K562 (cell line): ENCODE data around the gene DPP4. TPM values are rescaled to one million over a fixed set of nuclear protein-coding genes. Genes with fewer than 3 reads are reported as not detected.

Source experiments
- ATAC-seq: fragments of 200-7000 bp; cut with Tn5 transposase; 3 replicates; pipeline ENCODE4 v1.9.1; 2020; ENCODE audit warnings: moderate library complexity
- BruUV-seq: library from RNA; stranded (reverse); fragments of 400-500 nt; replicated peaks from 2 replicates; lab custom pipeline; 2021; lab: Mats Ljungman, UMichigan
- CTCF ChIA-PET: fragments of 300-600 bp; formaldehyde crosslinking; extraction: SDS; loops from one replicate; lab custom pipeline; 2021; ENCODE audit warnings: low intra/inter-chr PET ratio; lab: Yijun Ruan, JAX
- POLR2A ChIA-PET: fragments of 300-600, 350-650 bp; sonication (Branson Sonifier 250); formaldehyde crosslinking; extraction: SDS; loops from one replicate; lab custom pipeline; 2021; ENCODE audit warnings: antibody characterized with exemption, inconsistent platforms; lab: Yijun Ruan, JAX
- DNase-seq, 4 experiments: peaks; one replicate each; pipeline versions ENCODE4 v3.0.0 to v3.0.0-alpha.2; 2011 to 2018; ENCODE audit warnings: low spot score in 3 of 4, mixed read lengths in 3 of 4; ENCODE audit errors: extremely low read depth in 1 of 4
- FAIRE-seq: peaks from 2 replicates; lab custom pipeline; 2011; peaks lifted over from hg19 to GRCh38; lab: Jason Lieb, UNC
- H2AFZ ChIP-seq: 2 replicates; pipeline ENCODE4 v1.6.0; 2011; ENCODE audit warnings: low read depth, low read length, control low read depth, inconsistent platforms
- H3K27ac ChIP-seq: fragments of 200-600 bp; 3 replicates; pipeline ENCODE4 v1.8.0; 2011; ENCODE audit warnings: low read depth, mild to moderate bottlenecking, control low read depth, inconsistent platforms, low read length, moderate library complexity, mixed read lengths; ENCODE audit errors: extremely low read depth
- H3K27me3 ChIP-seq, 2 experiments: fragments of 300-600 bp in 1 of 2; 2 replicates in 1 of 2; 3 replicates in 1 of 2; pipeline versions ENCODE4 v1.6.0 to v1.8.0; 2011; ENCODE audit warnings: inconsistent platforms in 2 of 2, low read length in 2 of 2, mild to moderate bottlenecking in 1 of 2, mixed read lengths in 1 of 2, moderate library complexity in 1 of 2; ENCODE audit not compliant: control insufficient read depth in 2 of 2, insufficient read depth in 2 of 2
- H3K36me3 ChIP-seq: fragments of 300-600 bp; 3 replicates; pipeline ENCODE4 v1.8.0; 2011; ENCODE audit warnings: mild to moderate bottlenecking, low read length, inconsistent platforms; ENCODE audit not compliant: control insufficient read depth, insufficient read depth
- H3K4me1 ChIP-seq, 2 experiments: fragments of 200-600 bp in 1 of 2; replicated peaks in 1 of 2; 2 replicates in 1 of 2; 3 replicates in 1 of 2; pipeline versions ENCODE4 v1.5.1 to v1.8.0; 2011; ENCODE audit warnings: inconsistent platforms in 2 of 2, low read length in 2 of 2, mild to moderate bottlenecking in 1 of 2, mixed read lengths in 1 of 2, moderate library complexity in 1 of 2; ENCODE audit not compliant: control insufficient read depth in 2 of 2, insufficient read depth in 2 of 2
- H3K4me2 ChIP-seq: 2 replicates; pipeline ENCODE4 v1.6.1; 2011; ENCODE audit warnings: low read length, control low read depth, inconsistent platforms, mixed read lengths; ENCODE audit not compliant: insufficient read depth
- H3K4me3 ChIP-seq: fragments of 200-600 bp; sonication (generic), shearing (Covaris generic); 2 replicates; pipeline ENCODE4 v1.5.1; 2016; ENCODE audit warnings: control low read depth, inconsistent platforms
- H3K79me2 ChIP-seq: fragments of 200-600 bp; 3 replicates; pipeline ENCODE4 v1.8.0; 2011; ENCODE audit warnings: low read length, inconsistent platforms; ENCODE audit not compliant: control insufficient read depth, insufficient read depth
- H3K9ac ChIP-seq, 2 experiments: 2 replicates each; pipeline versions ENCODE4 v1.6.0 to v1.6.1; 2011; ENCODE audit warnings: low read depth in 2 of 2, low read length in 2 of 2, control low read depth in 1 of 2, inconsistent platforms in 1 of 2, mild to moderate bottlenecking in 1 of 2, mixed read lengths in 1 of 2; ENCODE audit not compliant: insufficient read depth in 1 of 2
- H3K9me1 ChIP-seq: one replicate; pipeline ENCODE4 v1.6.0; 2011; ENCODE audit warnings: inconsistent platforms, mild to moderate bottlenecking, low read length, moderate library complexity; ENCODE audit not compliant: control insufficient read depth, insufficient read depth
- H3K9me3 ChIP-seq: replicated peaks from 2 replicates; pipeline ENCODE4 v1.5.1; 2011; ENCODE audit warnings: low read depth, low read length, inconsistent platforms; ENCODE audit not compliant: control insufficient read depth, insufficient read depth
- H4K20me1 ChIP-seq: replicated peaks from 2 replicates; pipeline ENCODE4 v1.6.1; 2011; ENCODE audit warnings: low read length, inconsistent platforms, mixed read lengths; ENCODE audit not compliant: control insufficient read depth, insufficient read depth
- ASH1L ChIP-seq: fragments of 450-650 bp; IDR thresholded peaks from 2 replicates; pipeline ENCODE4 v1.6.1; 2018; ENCODE audit warnings: borderline replicate concordance, mild to moderate bottlenecking, low read depth; ENCODE audit not compliant: partially characterized antibody
- KLF13 ChIP-seq: fragments of 450-650 bp; IDR thresholded peaks from 2 replicates; pipeline ENCODE4 v1.6.1; 2016; ENCODE audit warnings: missing genetic modification characterization, low read depth, mild to moderate bottlenecking, missing compliant biosample characterization, moderate library complexity, borderline replicate concordance
- MYNN ChIP-seq, 2 experiments: sonication (generic); formaldehyde crosslinking in 1 of 2; IDR thresholded peaks; 2 replicates each; pipeline versions ENCODE4 v1.5.0 to v1.6.1; 2016 to 2020; ENCODE audit warnings: antibody characterized with exemption in 1 of 2, missing genetic modification reagents in 1 of 2
- PCBP1 ChIP-seq: fragments of 200-400 bp; formaldehyde crosslinking; IDR thresholded peaks from 2 replicates; pipeline ENCODE4 v1.6.1; 2018; ENCODE audit warnings: mild to moderate bottlenecking, low read depth, low read length; ENCODE audit not compliant: poor library complexity, severe bottlenecking
- PML ChIP-seq: IDR thresholded peaks from 2 replicates; pipeline ENCODE4 v1.6.1; 2012; ENCODE audit warnings: low read length, inconsistent platforms
- POLR2AphosphoS2 ChIP-seq: IDR thresholded peaks from 2 replicates; pipeline ENCODE4 v1.6.1; 2012; ENCODE audit warnings: low read length, improper control_type of control experiment
- RFX1 ChIP-seq: fragments of 450-650 bp; IDR thresholded peaks from 2 replicates; pipeline ENCODE4 v1.6.1; 2016; ENCODE audit warnings: mild to moderate bottlenecking, moderate library complexity
- SMAD3 ChIP-seq: fragments of 450-650 bp; formaldehyde crosslinking; conservative IDR thresholded peaks from 2 replicates; pipeline ENCODE4 v1.4.0; 2020; ENCODE audit warnings: mild to moderate bottlenecking
- SMC3 ChIP-seq: conservative IDR thresholded peaks from 2 replicates; pipeline ENCODE4 v1.6.1; 2011; ENCODE audit warnings: low read depth, low read length, improper control_type of control experiment; ENCODE audit not compliant: insufficient read depth
- YY1 ChIP-seq, 3 experiments: IDR thresholded peaks; 2 replicates each; pipeline ENCODE4 v1.6.1; 2011; ENCODE audit warnings: low read length in 2 of 3, mild to moderate bottlenecking in 2 of 3, moderate library complexity in 2 of 3, borderline replicate concordance in 1 of 3, control low read depth in 1 of 3, low read depth in 1 of 3; ENCODE audit not compliant: insufficient read depth in 3 of 3, insufficient replicate concordance in 2 of 3, control insufficient read depth in 1 of 3, insufficient read length in 1 of 3; ENCODE audit errors: extremely low read depth in 1 of 3
- ZNF707 ChIP-seq: fragments of 250-450 bp; sonication (Bioruptor Pico); conservative IDR thresholded peaks from 2 replicates; pipeline ENCODE4 v1.8.0; 2022; ENCODE audit warnings: inconsistent platforms, mild to moderate bottlenecking, moderate library complexity
- ZNF778 ChIP-seq: fragments of 450-650 bp; formaldehyde crosslinking; IDR thresholded peaks from 2 replicates; pipeline ENCODE4 v1.4.0; 2020; ENCODE audit warnings: mild to moderate bottlenecking, moderate library complexity
- ZSCAN29 ChIP-seq: fragments of 450-650 bp; IDR thresholded peaks from 2 replicates; pipeline ENCODE4 v1.6.1; 2017
- WGBS: fragments of 100-300 bp; shearing (Covaris generic); methylation state at CpG from one replicate; pipeline ENCODE4 v1.1.6; 2016; ENCODE audit warnings: low coverage, mixed read lengths; ENCODE audit not compliant: insufficient coverage; ENCODE audit errors: missing lambda C conversion rate; 5-methylcytosine and 5-hydroxymethylcytosine counted together
- in situ Hi-C: fragments of 300-500 bp; cut with MboI; formaldehyde crosslinking; loops from 4 replicates; pipeline ENCODE4 v1.15.0; 2018; ENCODE audit warnings: inconsistent platforms, mixed read lengths
- intact Hi-C: fragments of 100-400 bp; cut with micrococcal nuclease; formaldehyde crosslinking; loops from 2 replicates; pipeline ENCODE4 v1.14.2; 2022
- polyA plus RNA-seq, 8 experiments: library from polyadenylated mRNA; depleted of rRNA in 4 of 8; stranded (reverse) in 5 of 8; unstranded in 3 of 8; fragments of >200 nt; fragmentation: Nextera tagmentation in 2 of 8; fragmentation: Illumina TruSeq in 1 of 8; extraction: Ambion mirVana in 2 of 8; extraction: Trizol in 1 of 8; gene quantifications; 2 replicates each; pipeline versions ENCODE4 v1.2.1 to v1.2.3, GENCODE V29; 2011 to 2014; ENCODE audit warnings: inconsistent platforms in 1 of 8, missing spikeins in 1 of 8
- total RNA-seq, 7 experiments: library from RNA; depleted of rRNA in 6 of 7; stranded (reverse); fragments of >200 nt in 6 of 7; fragmentation: Illumina TruSeq in 2 of 7; extraction: Trizol in 2 of 7; gene quantifications; 2 replicates each; pipeline versions ENCODE4 v1.2.1 to v1.2.3, GENCODE V29; 2011 to 2021; ENCODE audit warnings: low replicate concordance in 1 of 7
- TF ChIP-seq, protein P1 (sequence below): fragments of 450-650 bp; conservative IDR thresholded peaks from 2 replicates; pipeline ENCODE4 v1.6.1; 2016; ENCODE audit warnings: missing genetic modification characterization, low read depth, mild to moderate bottlenecking, control low read depth, missing compliant biosample characterization

Gene DPP4
- total and polyA plus RNA-seq, 9 of the 15 experiments (the other 6 are each of a cell fraction or from before 2014, with no cell fraction given), result 0.11 TPM; not detected in 8

DNA sequence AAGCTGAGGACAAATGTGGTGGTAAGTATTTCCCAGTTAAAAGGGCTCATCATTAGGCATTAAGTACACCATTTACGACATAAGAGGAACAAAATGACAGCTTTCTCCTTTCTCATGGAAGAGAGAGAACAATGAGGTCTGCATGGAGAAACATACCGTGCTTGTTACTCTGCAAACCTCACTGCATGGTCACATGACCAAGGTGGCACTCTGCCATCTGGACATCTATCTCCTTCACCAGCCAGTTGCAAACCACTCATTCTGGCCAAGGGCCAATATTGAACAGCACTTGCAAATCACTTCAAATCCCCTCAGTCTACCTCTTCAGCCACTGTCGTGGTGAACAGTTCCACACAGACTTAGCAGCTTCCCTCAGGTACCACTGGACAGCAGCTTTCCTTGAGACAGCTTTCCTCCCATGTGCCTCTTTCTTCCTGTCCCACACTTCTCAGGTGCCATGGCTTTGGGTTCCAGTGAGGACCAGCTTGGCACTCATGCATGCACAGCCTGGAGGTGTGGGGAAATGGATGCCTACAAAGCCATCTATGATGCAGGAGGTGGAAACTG, 29.5 kb upstream of the DPP4 start (continued):
- TF ChIP-seq POLR2AphosphoS2 (no peak), MYNN (IDR thresholded peaks at IDR 0.05) (no peak), MYNN (CRISPR knock-in tag; IDR thresholded peaks at IDR 0.05) (no peak), PML (no peak), ZNF707 (CRISPR knock-in tag) (no peak)
- TF ChIP-seq, protein P1, sequence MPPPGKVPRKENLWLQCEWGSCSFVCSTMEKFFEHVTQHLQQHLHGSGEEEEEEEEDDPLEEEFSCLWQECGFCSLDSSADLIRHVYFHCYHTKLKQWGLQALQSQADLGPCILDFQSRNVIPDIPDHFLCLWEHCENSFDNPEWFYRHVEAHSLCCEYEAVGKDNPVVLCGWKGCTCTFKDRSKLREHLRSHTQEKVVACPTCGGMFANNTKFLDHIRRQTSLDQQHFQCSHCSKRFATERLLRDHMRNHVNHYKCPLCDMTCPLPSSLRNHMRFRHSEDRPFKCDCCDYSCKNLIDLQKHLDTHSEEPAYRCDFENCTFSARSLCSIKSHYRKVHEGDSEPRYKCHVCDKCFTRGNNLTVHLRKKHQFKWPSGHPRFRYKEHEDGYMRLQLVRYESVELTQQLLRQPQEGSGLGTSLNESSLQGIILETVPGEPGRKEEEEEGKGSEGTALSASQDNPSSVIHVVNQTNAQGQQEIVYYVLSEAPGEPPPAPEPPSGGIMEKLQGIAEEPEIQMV, result no peak

DNA sequence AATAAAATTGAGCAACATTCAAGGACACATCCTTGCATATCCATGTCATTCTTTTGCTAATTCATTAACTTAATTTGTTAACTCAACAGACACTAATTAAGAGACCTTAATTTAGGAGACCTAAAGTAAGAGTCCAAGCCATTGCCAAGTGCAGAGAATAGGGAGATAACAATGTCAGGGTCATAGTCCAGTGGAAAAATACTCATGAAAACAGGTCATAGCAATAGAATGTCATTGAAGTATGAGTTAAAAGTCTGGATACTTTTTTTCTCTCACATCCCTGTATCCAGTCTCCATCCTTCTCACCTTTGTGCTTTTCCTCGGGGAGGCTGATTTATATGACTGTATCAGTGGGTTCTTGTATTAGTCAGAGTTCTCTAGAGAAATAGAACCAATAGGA, 26.6 kb upstream of the DPP4 start:
- Histone ChIP-seq H3K4me3 (no peak overlapping the region), H2AFZ (no peak overlapping the region), H3K79me2 (no peaks in the 10 kb centered on the region), H3K4me2 (no peak overlapping the region), H4K20me1 (no peaks in the 10 kb centered on the region), H3K9me3 (no peaks in the 10 kb centered on the region), H3K36me3 (no peaks in the 10 kb centered on the region), H3K27ac (no peak overlapping the region), H3K4me1 (no peaks in the 10 kb centered on the region), H3K9ac (no peak overlapping the region), H3K27me3 (no peaks in the 10 kb centered on the region), H3K9me1 (no peaks in the 10 kb centered on the region)
- POLR2A ChIA-PET, result no interaction called here
- BruUV-seq, result no TSS peak
- no peak for FAIRE-seq
- intact Hi-C loops, result no loop called here
- no peak for DNase-seq
- CTCF ChIA-PET, result no interaction called here
- in situ Hi-C loops, result no loop called here
- 0% methylated on average over 1 of the region's 1 CpG for WGBS
- ATAC-seq, result no peak
- TF ChIP-seq PCBP1, result no peak
- no peak for TF ChIP-seq YY1 (IDR thresholded peaks at IDR 0.05; ENCODE audit: borderline replicate concordance in 1 of 3, control insufficient read depth in 1 of 3, extremely low read depth in 1 of 3, insufficient read depth in 3 of 3, insufficient read length in 1 of 3, insufficient replicate concordance in 2 of 3, low read depth in 1 of 3, low read length in 2 of 3)
- no peak for TF ChIP-seq ZSCAN29
- TF ChIP-seq RFX1, result no peak
- no peak for TF ChIP-seq KLF13 (tag)
- no peak for TF ChIP-seq ASH1L
- no peak for TF ChIP-seq ZNF778 (CRISPR knock-in tag)
- TF ChIP-seq SMC3, result no peak
- no peak for TF ChIP-seq SMAD3
